GM19099 (cell line): ENCODE results near the gene PRRC2B.

Experiments used
- POLR2A ChIP-seq: IDR thresholded peaks from 3 replicates; pipeline ENCODE4 v1.6.1; 2011; ENCODE audit warnings: low read depth; ENCODE audit not compliant: insufficient read length; ENCODE audit errors: extremely low read depth

PRRC2B gene

GRCh38 chr9:131530546-131530919 lies 136.6 kb downstream of the PRRC2B start:
- no peak for TF ChIP-seq POLR2A

- peak; percentile 63 for TF ChIP-seq POLR2A
Observed at GRCh38 chr9:131530920-131531832, 137.3 kb downstream of the PRRC2B start, which contains the start of gene UCK1. Gene UCK1 (minus strand): TSS chr9:131531263. CDS start chr9:131531174, 89 bp downstream.

- no peak for TF ChIP-seq POLR2A
Observed at GRCh38 chr9:131534721-131535237, 140.9 kb downstream of the PRRC2B start.

- no peak for TF ChIP-seq POLR2A
Observed at GRCh38 chr9:131537946-131538345, 144.1 kb downstream of the PRRC2B start.

- TF ChIP-seq POLR2A = no peak
Observed at GRCh38 chr9:131539223-131539923, 145.5 kb downstream of the PRRC2B start.

GRCh38 chr9:131543141-131543540 lies 149.3 kb downstream of the PRRC2B start:
- TF ChIP-seq POLR2A = no peak

GRCh38 chr9:131545003-131545785 lies 151.3 kb downstream of the PRRC2B start, which contains the start of gene PRRT1B:
Gene PRRT1B (plus strand): TSS chr9:131545523. CDS start chr9:131545616, 93 bp downstream.
- TF ChIP-seq POLR2A = no peak

- TF ChIP-seq POLR2A = no peak
Observed at GRCh38 chr9:131545786-131546335, 152.0 kb downstream of the PRRC2B start.

GRCh38 chr9:131546336-131547084 lies 152.6 kb downstream of the PRRC2B start:
- no peak for TF ChIP-seq POLR2A
